Uterus (tissue), 2 donors: ENCODE results near the gene C4orf36.

Source experiments
- POLR2A ChIP-seq, 2 donors: fragments of 450-650 bp; IDR thresholded peaks; one replicate each; pipeline ENCODE4 v1.6.1; 2016; ENCODE audit warnings: antibody characterized with exemption in 2 of 2, mild to moderate bottlenecking in 1 of 2, moderate library complexity in 1 of 2
- TF ChIP-seq, protein P1 (sequence below), 4 experiments: fragments of 200-600 bp in 2 of 4; fragments of 450-650 bp in 2 of 4; sonication (generic) in 2 of 4; IDR thresholded peaks; one replicate each; pipeline ENCODE4 v1.5.1; 2016 to 2019; ENCODE audit warnings: antibody characterized with exemption in 4 of 4, mild to moderate bottlenecking in 2 of 4, moderate library complexity in 1 of 4

- TF ChIP-seq, protein P1, sequence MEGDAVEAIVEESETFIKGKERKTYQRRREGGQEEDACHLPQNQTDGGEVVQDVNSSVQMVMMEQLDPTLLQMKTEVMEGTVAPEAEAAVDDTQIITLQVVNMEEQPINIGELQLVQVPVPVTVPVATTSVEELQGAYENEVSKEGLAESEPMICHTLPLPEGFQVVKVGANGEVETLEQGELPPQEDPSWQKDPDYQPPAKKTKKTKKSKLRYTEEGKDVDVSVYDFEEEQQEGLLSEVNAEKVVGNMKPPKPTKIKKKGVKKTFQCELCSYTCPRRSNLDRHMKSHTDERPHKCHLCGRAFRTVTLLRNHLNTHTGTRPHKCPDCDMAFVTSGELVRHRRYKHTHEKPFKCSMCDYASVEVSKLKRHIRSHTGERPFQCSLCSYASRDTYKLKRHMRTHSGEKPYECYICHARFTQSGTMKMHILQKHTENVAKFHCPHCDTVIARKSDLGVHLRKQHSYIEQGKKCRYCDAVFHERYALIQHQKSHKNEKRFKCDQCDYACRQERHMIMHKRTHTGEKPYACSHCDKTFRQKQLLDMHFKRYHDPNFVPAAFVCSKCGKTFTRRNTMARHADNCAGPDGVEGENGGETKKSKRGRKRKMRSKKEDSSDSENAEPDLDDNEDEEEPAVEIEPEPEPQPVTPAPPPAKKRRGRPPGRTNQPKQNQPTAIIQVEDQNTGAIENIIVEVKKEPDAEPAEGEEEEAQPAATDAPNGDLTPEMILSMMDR (IDR thresholded peaks at IDR 0.05), result no peak
- TF ChIP-seq POLR2A (IDR thresholded peaks at IDR 0.05), result no peak
Measured at GRCh38 chr4:86837691-86838503, 54.3 kb downstream of the C4orf36 start.
